Measurements from ENCODE around the gene NUDT22.

DNA sequence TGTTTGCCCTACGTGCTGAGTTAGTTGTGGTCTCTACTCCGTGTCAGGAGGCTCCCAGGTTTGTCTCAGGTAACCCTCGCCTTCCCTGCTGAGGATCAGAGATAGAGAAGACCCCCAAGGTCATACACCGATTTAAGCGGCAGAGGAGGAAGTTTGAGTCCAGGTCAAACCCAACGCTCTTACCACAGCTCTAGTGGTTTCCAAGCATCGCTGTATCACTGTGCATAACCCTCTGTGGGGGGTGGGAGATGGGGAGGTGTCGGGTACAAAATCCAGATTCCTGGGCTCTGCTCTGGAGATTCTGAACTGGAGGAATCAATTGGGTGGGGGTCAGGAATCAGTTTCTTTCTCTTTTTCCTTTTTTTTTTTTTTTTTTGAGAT, 4.9 kb downstream of the NUDT22 start:
- TF ChIP-seq CTCF (IDR thresholded peaks at IDR 0.05; ENCODE audit: low read length) (no peak), EZH2 (IDR thresholded peaks at IDR 0.05; ENCODE audit: borderline replicate concordance, low read length) (no peak)

All from OCI-LY1 (cell line).